PFSK-1 (cell line): ENCODE results near the gene POLE.

Experiments used
- FOXP2 ChIP-seq: optimal IDR thresholded peaks from 2 replicates; pipeline ENCODE3; 2011; ENCODE audit warnings: borderline replicate concordance, control low read depth, inconsistent platforms; ENCODE audit not compliant: insufficient read depth; ENCODE audit errors: extremely low read length, extremely low read depth
- POLR2AphosphoS5 ChIP-seq: IDR thresholded peaks from 2 replicates; pipeline ENCODE4 v1.6.1; 2012; ENCODE audit warnings: low read depth, mild to moderate bottlenecking, control low read depth, low read length, moderate library complexity
- REST ChIP-seq, 2 experiments: IDR thresholded peaks; 2 replicates each; pipeline versions ENCODE4 v1.6.1 to v1.8.0; 2011 to 2012; ENCODE audit warnings: low read depth in 2 of 2, low read length in 2 of 2, control low read depth in 1 of 2, inconsistent platforms in 1 of 2, mild to moderate bottlenecking in 1 of 2, moderate library complexity in 1 of 2; ENCODE audit not compliant: insufficient read depth in 1 of 2
- SIN3A ChIP-seq: IDR thresholded peaks from 2 replicates; pipeline ENCODE4 v1.6.1; 2012; ENCODE audit warnings: mild to moderate bottlenecking, low read length, moderate library complexity, borderline replicate concordance; ENCODE audit not compliant: insufficient read depth
- TAF1 ChIP-seq: IDR thresholded peaks from 2 replicates; pipeline ENCODE4 v1.6.1; 2012; ENCODE audit warnings: low read length, control low read depth, borderline replicate concordance; ENCODE audit not compliant: insufficient read depth

POLE gene

DNA sequence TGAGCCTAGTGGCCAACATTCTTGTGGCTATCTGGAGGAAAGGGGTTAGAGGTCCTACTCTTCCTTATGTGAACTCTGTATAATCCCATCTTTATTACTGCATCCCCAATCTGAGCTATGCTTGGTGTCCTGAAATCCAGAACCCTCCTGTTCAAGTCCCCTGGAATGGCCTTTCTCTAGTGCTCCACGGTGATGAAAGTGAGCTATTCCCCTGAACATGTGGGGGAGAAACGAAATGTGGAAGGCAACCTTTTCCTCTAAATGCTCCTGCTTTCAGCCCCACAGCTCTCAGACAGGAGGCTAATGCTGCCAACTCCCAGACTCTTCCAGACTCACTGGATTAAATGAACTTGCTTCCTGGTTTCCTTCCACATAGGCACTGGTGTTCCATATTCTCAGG, 21.0 kb upstream of the POLE start:
- TF ChIP-seq REST (IDR thresholded peaks at IDR 0.05; ENCODE audit: insufficient read depth in 1 of 2, low read depth in 2 of 2, low read length in 2 of 2) (no peak), POLR2AphosphoS5 (peak; percentile 54; the same call in 1 of the 2 replicates)

GRCh38 chr12:132707241-132707640, 20.1 kb upstream of the POLE start:
- 0 out of 2 replicates have a peak, but pooled peaks have one; percentile 58 for TF ChIP-seq POLR2AphosphoS5
- no peak for TF ChIP-seq SIN3A

GRCh38 chr12:132703641-132704040, 16.5 kb upstream of the POLE start:
- TF ChIP-seq SIN3A (no peak), FOXP2 (no peak), POLR2AphosphoS5 (peak; percentile 2; the same call in 1 of the 2 replicates), TAF1 (no peak), REST (IDR thresholded peaks at IDR 0.05; ENCODE audit: insufficient read depth in 1 of 2, low read depth in 2 of 2, low read length in 2 of 2) (no peak)

- no peak for TF ChIP-seq REST (IDR thresholded peaks at IDR 0.05; ENCODE audit: insufficient read depth in 1 of 2, low read depth in 2 of 2, low read length in 2 of 2)
- TF ChIP-seq POLR2AphosphoS5: no peak
- TF ChIP-seq FOXP2: no peak
- TF ChIP-seq SIN3A: no peak
- TF ChIP-seq TAF1: no peak
Measured at GRCh38 chr12:132702640-132703039, 15.5 kb upstream of the POLE start.

DNA sequence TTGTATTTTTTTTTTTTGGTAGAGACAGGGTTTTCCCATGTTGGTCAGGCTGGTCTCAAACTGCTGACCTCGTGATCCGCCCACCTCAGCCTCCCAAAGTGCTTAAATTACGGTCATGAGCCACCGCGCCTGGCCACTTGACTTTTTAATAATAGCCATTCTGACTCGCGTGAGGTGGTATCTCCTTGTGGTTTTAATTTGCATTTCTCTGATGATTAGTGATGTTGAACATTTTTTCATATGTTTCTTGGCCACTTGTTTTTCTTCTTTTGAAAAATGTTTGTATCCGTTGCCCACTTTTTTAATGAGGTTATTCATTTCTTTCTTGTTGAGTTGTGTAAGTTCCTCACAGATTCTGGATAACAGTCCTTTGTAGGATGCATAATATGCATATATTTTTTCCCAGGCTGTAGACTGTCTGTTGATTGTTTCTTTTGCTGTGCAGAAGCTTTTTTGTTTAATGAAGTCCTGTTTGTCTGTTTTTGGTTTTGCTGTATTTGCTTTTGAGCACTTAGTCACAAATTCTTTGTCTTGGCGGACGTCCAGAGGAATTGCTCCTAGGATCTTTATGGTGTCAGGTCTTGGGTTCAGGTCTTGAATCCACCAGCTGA, 13.2 kb upstream of the POLE start:
- no peak for TF ChIP-seq TAF1
- no peak for TF ChIP-seq FOXP2
- TF ChIP-seq REST (IDR thresholded peaks at IDR 0.05; ENCODE audit: insufficient read depth in 1 of 2, low read depth in 2 of 2, low read length in 2 of 2): no peak
- TF ChIP-seq SIN3A: no peak
- TF ChIP-seq POLR2AphosphoS5: no peak

- TF ChIP-seq TAF1 (no peak), SIN3A (no peak), FOXP2 (no peak), POLR2AphosphoS5 (no peak), REST (IDR thresholded peaks at IDR 0.05; ENCODE audit: insufficient read depth in 1 of 2, low read depth in 2 of 2, low read length in 2 of 2) (no peak)
Measured at GRCh38 chr12:132698341-132698740, 11.2 kb upstream of the POLE start.
